Endothelial cell of umbilical vein (primary cell): ENCODE results near the gene ZNF648. TPM values are rescaled to one million over a fixed set of nuclear protein-coding genes. Genes with fewer than 3 reads are reported as not detected.

Experiments
- BruUV-seq: library from RNA; stranded (reverse); fragments of 400-500 nt; replicated peaks from 2 replicates; lab custom pipeline; 2021; lab: Mats Ljungman, UMichigan
- CTCF ChIA-PET: fragments of 300-600, 350-600 bp; sonication (Branson Sonifier 250); formaldehyde crosslinking; loops from one replicate; lab custom pipeline; 2021; ENCODE audit warnings: antibody characterized with exemption, inconsistent platforms; lab: Charles Lee
- POLR2A ChIA-PET: fragments of 300-600, 350-600 bp; sonication (Branson Sonifier 250); formaldehyde crosslinking; loops from one replicate; lab custom pipeline; 2021; ENCODE audit warnings: antibody characterized with exemption, inconsistent platforms; lab: Charles Lee
- DNase-seq: peaks from one replicate; pipeline ENCODE4 v3.0.0-alpha.2; 2011; ENCODE audit warnings: low read depth, low spot score
- FAIRE-seq: peaks from 2 replicates; lab custom pipeline; 2011; peaks lifted over from hg19 to GRCh38; lab: Jason Lieb, UNC
- H2AFZ ChIP-seq: 2 replicates; pipeline ENCODE4 v1.6.0; 2012; ENCODE audit warnings: low read depth, low read length, control low read depth, inconsistent platforms
- H3K27ac ChIP-seq: 2 replicates; pipeline ENCODE4 v1.5.1; 2011; ENCODE audit warnings: low read depth, mild to moderate bottlenecking, control low read depth, low read length, moderate library complexity; ENCODE audit not compliant: insufficient read depth
- H3K27me3 ChIP-seq, 2 experiments: 2 replicates each; pipeline versions ENCODE4 v1.6.0 to v1.6.1; 2011; ENCODE audit warnings: low read length in 2 of 2, mixed read lengths in 1 of 2; ENCODE audit not compliant: control insufficient read depth in 2 of 2, insufficient read depth in 2 of 2
- H3K36me3 ChIP-seq, 2 experiments: 2 replicates in 1 of 2; 3 replicates in 1 of 2; pipeline ENCODE4 v1.5.1; 2011; ENCODE audit warnings: low read length in 2 of 2, mild to moderate bottlenecking in 1 of 2, moderate library complexity in 1 of 2; ENCODE audit not compliant: control insufficient read depth in 2 of 2, insufficient read depth in 2 of 2; ENCODE audit errors: extremely low read depth in 1 of 2
- H3K4me1 ChIP-seq: 3 replicates; pipeline ENCODE4 v1.5.1; 2011; ENCODE audit warnings: mild to moderate bottlenecking, low read length; ENCODE audit not compliant: control insufficient read depth, insufficient read depth; ENCODE audit errors: extremely low read depth
- H3K4me2 ChIP-seq: 2 replicates; pipeline ENCODE4 v1.6.1; 2011; ENCODE audit warnings: low read length, control low read depth, mixed read lengths; ENCODE audit not compliant: insufficient read depth
- H3K4me3 ChIP-seq, 3 experiments: fragments of 200-600 bp in 1 of 3; sonication (generic), shearing (Covaris generic) in 1 of 3; replicated peaks in 1 of 3; 2 replicates each; pipeline ENCODE4 v1.5.1; 2011 to 2016; ENCODE audit warnings: control low read depth in 3 of 3, low read length in 3 of 3, mild to moderate bottlenecking in 2 of 3, inconsistent platforms in 1 of 3, low read depth in 1 of 3, moderate library complexity in 1 of 3; ENCODE audit not compliant: insufficient read depth in 1 of 3
- H3K79me2 ChIP-seq: 2 replicates; pipeline ENCODE4 v1.6.0; 2012; ENCODE audit warnings: low read length, inconsistent platforms; ENCODE audit not compliant: control insufficient read depth, insufficient read depth
- H3K9ac ChIP-seq: replicated peaks from 2 replicates; pipeline ENCODE3; 2011; ENCODE audit warnings: low read length, control low read depth; ENCODE audit not compliant: insufficient read depth; ENCODE audit errors: extremely low read depth
- H3K9me1 ChIP-seq: replicated peaks from 3 replicates; pipeline ENCODE4 v1.6.0; 2011; ENCODE audit warnings: mild to moderate bottlenecking, low read length; ENCODE audit not compliant: control insufficient read depth, insufficient read depth; ENCODE audit errors: extremely low read depth
- H3K9me3 ChIP-seq: replicated peaks from 2 replicates; pipeline ENCODE4 v1.5.1; 2012; ENCODE audit warnings: low read length, inconsistent platforms; ENCODE audit not compliant: control insufficient read depth, insufficient read depth
- H4K20me1 ChIP-seq: replicated peaks from 2 replicates; pipeline ENCODE3; 2011; ENCODE audit warnings: mild to moderate bottlenecking, low read length; ENCODE audit not compliant: control insufficient read depth, insufficient read depth; ENCODE audit errors: extremely low read depth
- EZH2 ChIP-seq: IDR thresholded peaks from 2 replicates; pipeline ENCODE4 v1.6.1; 2012; ENCODE audit warnings: borderline replicate concordance, low read depth, mild to moderate bottlenecking, moderate library complexity, low read length, inconsistent platforms; ENCODE audit not compliant: severe bottlenecking
- FOS ChIP-seq: IDR thresholded peaks from 2 replicates; pipeline ENCODE4 v1.6.1; 2011; ENCODE audit warnings: mild to moderate bottlenecking, low read length, moderate library complexity, borderline replicate concordance; ENCODE audit not compliant: insufficient read depth
- GATA2 ChIP-seq: IDR thresholded peaks from 2 replicates; pipeline ENCODE4 v1.7.0; 2011; ENCODE audit warnings: low read depth, mild to moderate bottlenecking, moderate library complexity, mixed read lengths, low read length; ENCODE audit not compliant: insufficient read length, insufficient read depth
- JUN ChIP-seq: IDR thresholded peaks from 2 replicates; pipeline ENCODE4 v1.6.1; 2011; ENCODE audit warnings: borderline replicate concordance, low read depth; ENCODE audit not compliant: insufficient read length, insufficient read depth
- MYC ChIP-seq: IDR thresholded peaks from one replicate; pipeline ENCODE4 v1.6.1; 2011; ENCODE audit warnings: mild to moderate bottlenecking, low read depth, low read length
- POLR2A ChIP-seq: IDR thresholded peaks from 2 replicates; pipeline ENCODE4 v1.6.1; 2012; ENCODE audit warnings: low read depth, mild to moderate bottlenecking, control low read depth, low read length
- POLR2AphosphoS5 ChIP-seq: IDR thresholded peaks from 2 replicates; pipeline ENCODE4 v1.6.1; 2012; ENCODE audit warnings: low read depth, mild to moderate bottlenecking, control low read depth, low read length, moderate library complexity; ENCODE audit not compliant: insufficient read depth
- dilution Hi-C: fragments of 300-500 bp; cut with MboI; formaldehyde crosslinking; loops from one replicate; pipeline ENCODE4 v1.15.0; 2019; ENCODE audit warnings: low sequenced_read_pairs; ENCODE audit not compliant: extremely low pct_ligation_motif_present
- intact Hi-C: fragments of 100-400 bp; cut with micrococcal nuclease; formaldehyde crosslinking; loops from one replicate; pipeline ENCODE4 v1.10.0; 2022
- polyA plus RNA-seq, 4 experiments: library from polyadenylated mRNA; depleted of rRNA in 3 of 4; stranded (reverse) in 3 of 4; unstranded in 1 of 4; fragments of >200 nt; gene quantifications; 2 replicates each; pipeline versions ENCODE4 v1.2.1 to v1.2.3, GENCODE V29; 2011 to 2012; ENCODE audit warnings: missing spikeins in 1 of 4
- total RNA-seq: library from RNA; stranded (reverse); gene quantifications from 2 replicates; pipeline ENCODE4 v1.2.3, GENCODE V29; 2021
- TF ChIP-seq, protein P1 (sequence below): IDR thresholded peaks from 2 replicates; pipeline ENCODE4 v1.6.1; 2011; ENCODE audit not compliant: insufficient read depth, insufficient read length
- TF ChIP-seq, protein P2 (sequence below), 2 donors: IDR thresholded peaks; 1 replicate in 1 of 2; 2 replicates in 1 of 2; pipeline ENCODE4 v1.5.1; 2011; ENCODE audit warnings: low read length in 2 of 2, mild to moderate bottlenecking in 2 of 2, moderate library complexity in 2 of 2, control low read depth in 1 of 2, inconsistent platforms in 1 of 2, low read depth in 1 of 2; ENCODE audit not compliant: insufficient read depth in 1 of 2; ENCODE audit errors: extremely low read depth in 1 of 2

ZNF648 gene
- total and polyA plus RNA-seq, 2 donors (not counting 3 experiments of a cell fraction or from before 2014, with no cell fraction given) = not detected

DNA sequence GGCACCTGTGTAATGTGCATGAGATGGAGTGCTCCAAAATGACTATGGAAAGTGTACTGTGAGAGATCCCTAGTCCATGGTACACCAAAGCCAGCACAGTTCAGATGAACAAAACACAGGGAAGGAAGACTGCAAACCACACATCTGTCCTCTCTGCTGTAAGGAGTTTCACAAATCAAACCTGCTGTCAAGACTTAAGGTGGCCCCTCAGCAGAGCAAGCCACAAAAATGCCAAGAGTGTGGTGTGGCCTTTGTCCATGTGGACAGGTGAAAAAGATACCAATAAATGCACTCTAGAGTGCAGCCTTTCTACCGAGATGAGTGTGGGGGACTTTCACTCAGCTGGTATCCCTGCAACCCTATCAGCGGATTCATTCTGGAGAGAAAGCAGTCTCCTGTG is 12.9 kb downstream of the ZNF648 start:
- ChIA-PET CTCF (no interaction called here), POLR2A (no interaction called here)
- Histone ChIP-seq H3K4me1 (no peaks in the 10 kb centered on the region), H3K79me2 (no peaks in the 10 kb centered on the region), H3K4me2 (no peak overlapping the region), H3K9me3 (no peaks in the 10 kb centered on the region), H3K4me3 (no peak overlapping the region), H3K36me3 (no peaks in the 10 kb centered on the region), H3K27ac (no peak overlapping the region), H3K9ac (no peak overlapping the region), H3K27me3 (no peaks in the 10 kb centered on the region), H2AFZ (no peak overlapping the region), H4K20me1 (no peaks in the 10 kb centered on the region), H3K9me1 (no peaks in the 10 kb centered on the region)
- TF ChIP-seq POLR2AphosphoS5 (no peak), POLR2A (no peak), MYC (no peak), FOS (no peak), EZH2 (no peak), JUN (no peak), GATA2 (no peak)
- TF ChIP-seq, protein P1, sequence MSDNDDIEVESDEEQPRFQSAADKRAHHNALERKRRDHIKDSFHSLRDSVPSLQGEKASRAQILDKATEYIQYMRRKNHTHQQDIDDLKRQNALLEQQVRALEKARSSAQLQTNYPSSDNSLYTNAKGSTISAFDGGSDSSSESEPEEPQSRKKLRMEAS = no peak
- TF ChIP-seq, protein P2, sequence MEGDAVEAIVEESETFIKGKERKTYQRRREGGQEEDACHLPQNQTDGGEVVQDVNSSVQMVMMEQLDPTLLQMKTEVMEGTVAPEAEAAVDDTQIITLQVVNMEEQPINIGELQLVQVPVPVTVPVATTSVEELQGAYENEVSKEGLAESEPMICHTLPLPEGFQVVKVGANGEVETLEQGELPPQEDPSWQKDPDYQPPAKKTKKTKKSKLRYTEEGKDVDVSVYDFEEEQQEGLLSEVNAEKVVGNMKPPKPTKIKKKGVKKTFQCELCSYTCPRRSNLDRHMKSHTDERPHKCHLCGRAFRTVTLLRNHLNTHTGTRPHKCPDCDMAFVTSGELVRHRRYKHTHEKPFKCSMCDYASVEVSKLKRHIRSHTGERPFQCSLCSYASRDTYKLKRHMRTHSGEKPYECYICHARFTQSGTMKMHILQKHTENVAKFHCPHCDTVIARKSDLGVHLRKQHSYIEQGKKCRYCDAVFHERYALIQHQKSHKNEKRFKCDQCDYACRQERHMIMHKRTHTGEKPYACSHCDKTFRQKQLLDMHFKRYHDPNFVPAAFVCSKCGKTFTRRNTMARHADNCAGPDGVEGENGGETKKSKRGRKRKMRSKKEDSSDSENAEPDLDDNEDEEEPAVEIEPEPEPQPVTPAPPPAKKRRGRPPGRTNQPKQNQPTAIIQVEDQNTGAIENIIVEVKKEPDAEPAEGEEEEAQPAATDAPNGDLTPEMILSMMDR (IDR thresholded peaks at IDR 0.05; ENCODE audit: extremely low read depth in 1 of 2, insufficient read depth in 1 of 2, low read depth in 1 of 2, low read length in 2 of 2) = no peak
- intact Hi-C loops = no loop called here
- FAIRE-seq (no peak), DNase-seq (no peak)
- dilution Hi-C loops = no loop called here
- BruUV-seq = no TSS peak
